Brain microvascular endothelial cell (primary cell): ENCODE data around the gene TCF7L1.

Experiments
- DNase-seq: peaks from one replicate; pipeline ENCODE4 v3.0.0-alpha.2; 2020
- H3K27ac ChIP-seq: fragments of 250-450 bp; sonication (Bioruptor Pico); 2 replicates; pipeline ENCODE4 v1.5.1; 2020; ENCODE audit warnings: mild to moderate bottlenecking, moderate library complexity
- H3K27me3 ChIP-seq: fragments of 250-450 bp; sonication (Bioruptor Pico); replicated peaks from 2 replicates; pipeline ENCODE4 v1.5.1; 2020; ENCODE audit warnings: mild to moderate bottlenecking
- H3K36me3 ChIP-seq: fragments of 250-450 bp; sonication (Bioruptor Pico); replicated peaks from 2 replicates; pipeline ENCODE4 v1.5.1; 2020; ENCODE audit warnings: mild to moderate bottlenecking
- H3K4me3 ChIP-seq: 2 replicates; pipeline ENCODE4 v1.5.1; 2011; ENCODE audit warnings: low read depth, mild to moderate bottlenecking, control low read depth, low read length, moderate library complexity
- CTCF ChIP-seq: IDR thresholded peaks from 2 replicates; pipeline ENCODE4 v1.5.1; 2011; ENCODE audit warnings: low read depth, mild to moderate bottlenecking, moderate library complexity, low read length, control low read depth, inconsistent platforms; ENCODE audit errors: missing control alignments
- in situ Hi-C: cut with HindIII; loops from 2 replicates; pipeline ENCODE4 v1.10.0; 2017; ENCODE audit warnings: low sequenced_read_pairs, low pct_ligation_motif_present

Gene TCF7L1

GRCh38 chr2:85246348-85246747 lies 113.2 kb downstream of the TCF7L1 start:
- no peaks in the 10 kb centered on the region for H3K27me3 ChIP-seq
- DNase-seq = no peak
- H3K27ac ChIP-seq = no peak overlapping the region
- in situ Hi-C loops = no loop called here
- TF ChIP-seq CTCF = no peak
- no peaks in the 10 kb centered on the region for H3K36me3 ChIP-seq
- no peak overlapping the region for H3K4me3 ChIP-seq

- DNase-seq = no peak
- TF ChIP-seq CTCF = no peak
- in situ Hi-C loops = no loop called here
These were observed 114.4 kb downstream of the TCF7L1 start for GRCh38 chr2:85247610-85248009.

GRCh38 chr2:85248773-85249509 lies 115.7 kb downstream of the TCF7L1 start:
- H3K27ac ChIP-seq = no peak overlapping the region
- peak; percentile 63 for DNase-seq
- H3K36me3 ChIP-seq = no peaks in the 10 kb centered on the region
- TF ChIP-seq CTCF = no peak
- in situ Hi-C loops = no loop called here
- no peak overlapping the region for H3K4me3 ChIP-seq
- H3K27me3 ChIP-seq = no peaks in the 10 kb centered on the region

More at GRCh38 chr2:85247610-85248009, 114.4 kb downstream of the TCF7L1 start:
- no peaks in the 10 kb centered on the region for H3K36me3 ChIP-seq
- no peak overlapping the region for H3K27ac ChIP-seq
- H3K27me3 ChIP-seq = no peaks in the 10 kb centered on the region
- H3K4me3 ChIP-seq = no peak overlapping the region

GRCh38 chr2:85250045-85250444 lies 116.9 kb downstream of the TCF7L1 start:
- Histone ChIP-seq H3K27ac (no peak overlapping the region), H3K27me3 (no peaks in the 10 kb centered on the region), H3K36me3 (no peaks in the 10 kb centered on the region), H3K4me3 (no peak overlapping the region)
- TF ChIP-seq CTCF = no peak
- in situ Hi-C loops = no loop called here
- DNase-seq = no peak

GRCh38 chr2:85251070-85251616 lies 118.0 kb downstream of the TCF7L1 start:
- no peaks in the 10 kb centered on the region for H3K27me3 ChIP-seq
- no peak overlapping the region for H3K4me3 ChIP-seq
- H3K27ac ChIP-seq = no peak overlapping the region
- no peak for TF ChIP-seq CTCF
- in situ Hi-C loops = no loop called here
- no peaks in the 10 kb centered on the region for H3K36me3 ChIP-seq
- no peak for DNase-seq
